GM23338 (cell line): ENCODE measurements around the gene CLSTN1. TPM values are rescaled to one million over a fixed set of nuclear protein-coding genes. Genes with fewer than 3 reads are reported as not detected.
A peak's percentile ranks its signal among the peaks of the same experiment; 100 is the strongest.

Experiments used
- ATAC-seq: fragments of 200-7000 bp; cut with Tn5 transposase; 3 replicates; pipeline ENCODE4 v1.9.1; 2020
- DNase-seq: peaks from one replicate; pipeline ENCODE4 v3.0.0-alpha.2; 2015; ENCODE audit warnings: low spot score
- H2AFZ ChIP-seq: fragments of 200-600 bp; sonication (generic); 2 replicates; pipeline ENCODE4 v1.8.0; 2016; ENCODE audit warnings: antibody characterized with exemption, mild to moderate bottlenecking, moderate library complexity
- H3F3A ChIP-seq: fragments of 200-600 bp; sonication (generic); replicated peaks from 2 replicates; pipeline ENCODE4 v1.8.0; 2017; ENCODE audit warnings: antibody characterized with exemption, mixed run types, low read depth
- H3K27ac ChIP-seq: fragments of 200-600 bp; sonication (generic); 2 replicates; pipeline ENCODE4 v1.6.1; 2016; ENCODE audit warnings: low read depth
- H3K27me3 ChIP-seq: fragments of 200-600 bp; sonication (generic); 2 replicates; pipeline ENCODE4 v1.8.0; 2016; ENCODE audit warnings: mild to moderate bottlenecking, mixed run types, moderate library complexity; ENCODE audit not compliant: insufficient read depth
- H3K36me3 ChIP-seq: fragments of 200-600 bp; sonication (generic); 2 replicates; pipeline ENCODE4 v1.8.0; 2016; ENCODE audit warnings: mild to moderate bottlenecking; ENCODE audit not compliant: insufficient read depth
- H3K4me1 ChIP-seq: fragments of 200-600 bp; sonication (generic); 2 replicates; pipeline ENCODE4 v1.8.0; 2016; ENCODE audit warnings: mild to moderate bottlenecking, moderate library complexity; ENCODE audit not compliant: insufficient read depth
- H3K4me2 ChIP-seq: fragments of 200-600 bp; sonication (generic); 2 replicates; pipeline ENCODE4 v1.7.1; 2017; ENCODE audit warnings: mixed run types
- H3K4me3 ChIP-seq: fragments of 200-600 bp; sonication (generic); 2 replicates; pipeline ENCODE4 v1.6.1; 2016; ENCODE audit warnings: mixed run types
- H3K79me2 ChIP-seq: fragments of 200-600 bp; sonication (generic); replicated peaks from 2 replicates; pipeline ENCODE4 v1.8.0; 2017; ENCODE audit warnings: mild to moderate bottlenecking; ENCODE audit not compliant: insufficient read depth
- H3K9me2 ChIP-seq: fragments of 200-600 bp; sonication (generic); 2 replicates; pipeline ENCODE4 v1.8.0; 2017; ENCODE audit not compliant: insufficient read depth
- H4K20me1 ChIP-seq: fragments of 200-600 bp; sonication (generic); replicated peaks from 2 replicates; pipeline ENCODE4 v1.8.0; 2017; ENCODE audit warnings: mild to moderate bottlenecking; ENCODE audit not compliant: insufficient read depth
- H3K27ac Mint-ChIP-seq: 2 replicates; pipeline ENCODE4 v1.8.0; 2020; ENCODE audit warnings: inconsistent platforms, mild to moderate bottlenecking, moderate library complexity, mixed read lengths
- H3K27me3 Mint-ChIP-seq: 3 replicates; pipeline ENCODE4 v1.8.0; 2022; ENCODE audit warnings: low read depth, mild to moderate bottlenecking, moderate library complexity, mixed read lengths, inconsistent platforms; ENCODE audit not compliant: insufficient read depth, poor library complexity
- H3K36me3 Mint-ChIP-seq: 3 replicates; pipeline ENCODE4 v1.8.0; 2021; ENCODE audit warnings: low read depth, mild to moderate bottlenecking, inconsistent platforms, moderate library complexity, mixed read lengths
- H3K4me1 Mint-ChIP-seq: 3 replicates; pipeline ENCODE4 v1.8.0; 2020; ENCODE audit warnings: mild to moderate bottlenecking, inconsistent platforms, mixed read lengths
- H3K4me3 Mint-ChIP-seq: 3 replicates; pipeline ENCODE4 v1.8.0; 2021; ENCODE audit warnings: moderate library complexity, mild to moderate bottlenecking, inconsistent platforms, mixed read lengths
- H3K9me3 Mint-ChIP-seq: 3 replicates; pipeline ENCODE4 v1.8.0; 2020; ENCODE audit warnings: moderate library complexity, mild to moderate bottlenecking, inconsistent platforms, mixed read lengths
- ETS1 ChIP-seq: IDR thresholded peaks from 2 replicates; pipeline ENCODE4 v1.6.1; 2016; ENCODE audit warnings: antibody characterized with exemption
- EZH2 ChIP-seq: fragments of 200-600 bp; sonication (generic); IDR thresholded peaks from one replicate; pipeline ENCODE4 v1.8.0; 2017; ENCODE audit warnings: antibody characterized with exemption, mild to moderate bottlenecking, low read depth; ENCODE audit not compliant: unreplicated experiment
- NANOG ChIP-seq: IDR thresholded peaks from 2 replicates; pipeline ENCODE4 v1.6.1; 2016; ENCODE audit warnings: antibody characterized with exemption, borderline replicate concordance
- POLR2AphosphoS5 ChIP-seq: IDR thresholded peaks from 2 replicates; pipeline ENCODE4 v1.6.1; 2016; ENCODE audit warnings: antibody characterized with exemption, low read depth
- STAT1 ChIP-seq: IDR thresholded peaks from one replicate; pipeline ENCODE4 v1.6.1; 2016; ENCODE audit warnings: antibody characterized with exemption; ENCODE audit not compliant: unreplicated experiment
- ZNF331 ChIP-seq: fragments of 250-450 bp; sonication (Bioruptor Pico); IDR thresholded peaks from 2 replicates; pipeline ENCODE4 v1.5.0; 2020; ENCODE audit warnings: low read depth, mild to moderate bottlenecking, moderate library complexity
- ZNF462 ChIP-seq: fragments of 250-450 bp; sonication (Bioruptor Pico); IDR thresholded peaks from 2 replicates; pipeline ENCODE4 v1.5.0; 2020; ENCODE audit warnings: mild to moderate bottlenecking, moderate library complexity
- polyA plus RNA-seq: library from polyadenylated mRNA; unstranded; fragments of >200 nt; fragmentation: Nextera tagmentation; extraction: Ambion mirVana; gene quantifications from 2 replicates; pipeline ENCODE4 v1.2.1, GENCODE V29; 2016
- total RNA-seq: library from RNA; depleted of rRNA; stranded (reverse); fragments of >200 nt; shearing (Covaris generic); gene quantifications from 2 replicates; pipeline ENCODE4 v1.2.3, GENCODE V29; 2014
- TF ChIP-seq, protein P1 (sequence below): IDR thresholded peaks from one replicate; pipeline ENCODE4 v1.6.1; 2018; ENCODE audit warnings: antibody characterized with exemption; ENCODE audit not compliant: unreplicated experiment

The CLSTN1 gene
- total and polyA plus RNA-seq, 2 experiments from 2014 or later, result 38.5 to 66.2 TPM

GRCh38 chr1:9809100-9809510, 14.7 kb downstream of the CLSTN1 start:
- peaks cover 30% of the 10 kb centered on the region for H3K4me1 ChIP-seq
- no peak for TF ChIP-seq ZNF331 (CRISPR knock-in tag)
- TF ChIP-seq ETS1, result no peak
- no peak for TF ChIP-seq POLR2AphosphoS5
- TF ChIP-seq ZNF462 (CRISPR knock-in tag), result no peak
- no peak for TF ChIP-seq EZH2
- no peak for TF ChIP-seq STAT1
- TF ChIP-seq, protein P1, sequence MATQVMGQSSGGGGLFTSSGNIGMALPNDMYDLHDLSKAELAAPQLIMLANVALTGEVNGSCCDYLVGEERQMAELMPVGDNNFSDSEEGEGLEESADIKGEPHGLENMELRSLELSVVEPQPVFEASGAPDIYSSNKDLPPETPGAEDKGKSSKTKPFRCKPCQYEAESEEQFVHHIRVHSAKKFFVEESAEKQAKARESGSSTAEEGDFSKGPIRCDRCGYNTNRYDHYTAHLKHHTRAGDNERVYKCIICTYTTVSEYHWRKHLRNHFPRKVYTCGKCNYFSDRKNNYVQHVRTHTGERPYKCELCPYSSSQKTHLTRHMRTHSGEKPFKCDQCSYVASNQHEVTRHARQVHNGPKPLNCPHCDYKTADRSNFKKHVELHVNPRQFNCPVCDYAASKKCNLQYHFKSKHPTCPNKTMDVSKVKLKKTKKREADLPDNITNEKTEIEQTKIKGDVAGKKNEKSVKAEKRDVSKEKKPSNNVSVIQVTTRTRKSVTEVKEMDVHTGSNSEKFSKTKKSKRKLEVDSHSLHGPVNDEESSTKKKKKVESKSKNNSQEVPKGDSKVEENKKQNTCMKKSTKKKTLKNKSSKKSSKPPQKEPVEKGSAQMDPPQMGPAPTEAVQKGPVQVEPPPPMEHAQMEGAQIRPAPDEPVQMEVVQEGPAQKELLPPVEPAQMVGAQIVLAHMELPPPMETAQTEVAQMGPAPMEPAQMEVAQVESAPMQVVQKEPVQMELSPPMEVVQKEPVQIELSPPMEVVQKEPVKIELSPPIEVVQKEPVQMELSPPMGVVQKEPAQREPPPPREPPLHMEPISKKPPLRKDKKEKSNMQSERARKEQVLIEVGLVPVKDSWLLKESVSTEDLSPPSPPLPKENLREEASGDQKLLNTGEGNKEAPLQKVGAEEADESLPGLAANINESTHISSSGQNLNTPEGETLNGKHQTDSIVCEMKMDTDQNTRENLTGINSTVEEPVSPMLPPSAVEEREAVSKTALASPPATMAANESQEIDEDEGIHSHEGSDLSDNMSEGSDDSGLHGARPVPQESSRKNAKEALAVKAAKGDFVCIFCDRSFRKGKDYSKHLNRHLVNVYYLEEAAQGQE, result no peak
- TF ChIP-seq NANOG, result no peak
- H4K20me1 ChIP-seq, result peaks cover 67% of the 10 kb centered on the region
- no peaks in the 10 kb centered on the region for H3K27me3 ChIP-seq
- no peaks in the 10 kb centered on the region for H3K9me2 ChIP-seq
- H3K36me3 Mint-ChIP-seq, result no peaks in the 10 kb centered on the region
- H3K9me3 Mint-ChIP-seq, result no peaks in the 10 kb centered on the region
- H3K4me3 ChIP-seq, result no peak overlapping the region
- DNase-seq (no peak), ATAC-seq (peak; percentile 19)
- no peak overlapping the region; the same call in 2 of the 3 replicates for H3K4me3 Mint-ChIP-seq
- peak overlapping the region; percentile 80 for H3K27ac ChIP-seq
- no peak overlapping the region for H2AFZ ChIP-seq
- peak overlapping the region; percentile 30 for H3K27ac Mint-ChIP-seq
- H3K36me3 ChIP-seq, result no peaks in the 10 kb centered on the region
- peaks cover 35% of the 10 kb centered on the region for H3K4me1 Mint-ChIP-seq
- peaks cover 19% of the 10 kb centered on the region; the same call in 1 of the 2 replicates for H3F3A ChIP-seq
- no peak overlapping the region for H3K4me2 ChIP-seq
- H3K79me2 ChIP-seq, result peaks cover 99% of the 10 kb centered on the region
- H3K27me3 Mint-ChIP-seq, result peaks cover 15% of the 10 kb centered on the region
